T-cell (primary cell): Measurements from ENCODE around the gene LYPD1. TPM values are rescaled to one million over a fixed set of nuclear protein-coding genes. Genes with fewer than 3 reads are reported as not detected.

Experiments used
- ATAC-seq, 4 experiments: fragments of 200-7000 bp in 3 of 4; fragments of 150-1000 bp in 1 of 4; cut with Tn5 transposase; replicated peaks in 1 of 4; 1 replicate in 3 of 4; 2 replicates in 1 of 4; pipeline ENCODE4 v1.10.0; 2021; ENCODE audit warnings: moderate library complexity in 3 of 4, mild to moderate bottlenecking in 2 of 4, moderate number of reproducible peaks in 1 of 4
- CTCF ChIA-PET, 2 donors: fragments of 300-600 bp; sonication (Branson Sonifier 250); formaldehyde crosslinking; loops; one replicate each; lab custom pipeline; 2022; ENCODE audit warnings: antibody characterized with exemption in 2 of 2; lab: Charles Lee
- POLR2A ChIA-PET, 2 donors: fragments of 300-600 bp; sonication (Branson Sonifier 250); formaldehyde crosslinking; loops; one replicate each; lab custom pipeline; 2022; ENCODE audit warnings: antibody characterized with exemption in 2 of 2; lab: Charles Lee
- DNase-seq, 35 experiments: peaks; one replicate each; pipeline versions ENCODE4 v3.0.0 to v3.0.0-alpha.2; 2013 to 2023
- H3K27ac ChIP-seq: one replicate; pipeline ENCODE4 v1.5.1; 2013; ENCODE audit warnings: low read length
- H3K27me3 ChIP-seq, 2 experiments: replicated peaks in 1 of 2; 1 replicate in 1 of 2; 2 replicates in 1 of 2; pipeline versions ENCODE4 v1.6.1 to v1.7.0; 2013; ENCODE audit warnings: low read length in 1 of 2, mixed read lengths in 1 of 2; ENCODE audit not compliant: control insufficient read depth in 2 of 2, insufficient read depth in 2 of 2; ENCODE audit errors: extremely low read depth in 1 of 2
- H3K36me3 ChIP-seq, 2 donors: 1 replicate in 1 of 2; 2 replicates in 1 of 2; pipeline versions ENCODE4 v1.6.1 to v1.7.0; 2013; ENCODE audit warnings: low read length in 1 of 2; ENCODE audit not compliant: control insufficient read depth in 2 of 2, insufficient read depth in 1 of 2; ENCODE audit errors: extremely low read depth in 1 of 2
- H3K4me1 ChIP-seq, 2 experiments: 1 replicate in 1 of 2; 2 replicates in 1 of 2; pipeline versions ENCODE4 v1.6.1 to v1.7.0; 2013; ENCODE audit warnings: low read length in 2 of 2, mixed read lengths in 1 of 2; ENCODE audit not compliant: insufficient read depth in 2 of 2, control insufficient read depth in 1 of 2; ENCODE audit errors: extremely low read depth in 1 of 2
- H3K4me3 ChIP-seq, 2 donors: 1 replicate in 1 of 2; 2 replicates in 1 of 2; pipeline versions ENCODE4 v1.5.1 to v1.7.0; 2013; ENCODE audit warnings: mild to moderate bottlenecking in 2 of 2, low read length in 1 of 2, moderate library complexity in 1 of 2; ENCODE audit not compliant: control insufficient read depth in 1 of 2; ENCODE audit errors: extremely low read depth in 1 of 2
- H3K9me3 ChIP-seq: 2 replicates; pipeline ENCODE4 v1.7.0; 2013
- H3K27ac Mint-ChIP-seq, 2 donors: one replicate each; pipeline ENCODE4 v1.8.0; 2020 to 2021; ENCODE audit warnings: mild to moderate bottlenecking in 2 of 2, mixed read lengths in 2 of 2
- H3K27me3 Mint-ChIP-seq, 2 donors: one replicate each; pipeline ENCODE4 v1.8.0; 2021 to 2022; ENCODE audit warnings: mixed read lengths in 2 of 2
- H3K36me3 Mint-ChIP-seq: one replicate; pipeline ENCODE4 v1.8.0; 2021; ENCODE audit warnings: mixed read lengths
- H3K4me1 Mint-ChIP-seq, 3 donors: one replicate each; pipeline ENCODE4 v1.8.0; 2020 to 2022; ENCODE audit warnings: mixed read lengths in 3 of 3, mild to moderate bottlenecking in 1 of 3
- H3K4me3 Mint-ChIP-seq, 3 donors: one replicate each; pipeline ENCODE4 v1.8.0; 2020 to 2022; ENCODE audit warnings: mild to moderate bottlenecking in 3 of 3, mixed read lengths in 3 of 3, moderate library complexity in 3 of 3
- H3K9me3 Mint-ChIP-seq, 3 donors: one replicate each; pipeline ENCODE4 v1.8.0; 2020 to 2022; ENCODE audit warnings: mixed read lengths in 3 of 3
- WGBS: methylation state at CpG from one replicate; pipeline ENCODE4 v1.1.5; 2013; ENCODE audit warnings: missing lambda C conversion rate; ENCODE audit not compliant: insufficient coverage; 5-methylcytosine and 5-hydroxymethylcytosine counted together
- total RNA-seq, 35 experiments: library from RNA in 6 of 35; stranded (reverse) in 6 of 35; fragments of 120-200 nt in 1 of 35; gene quantifications; one replicate each; pipeline versions ENCODE4 v1.2.1 to v1.2.4 and lab custom pipeline; 2013 to 2026

Gene LYPD1
- total RNA-seq, 5 donors from 2014 or later (not counting 1 experiment from before 2014, with no cell fraction given), result 0.15 TPM; not detected in 4

DNA sequence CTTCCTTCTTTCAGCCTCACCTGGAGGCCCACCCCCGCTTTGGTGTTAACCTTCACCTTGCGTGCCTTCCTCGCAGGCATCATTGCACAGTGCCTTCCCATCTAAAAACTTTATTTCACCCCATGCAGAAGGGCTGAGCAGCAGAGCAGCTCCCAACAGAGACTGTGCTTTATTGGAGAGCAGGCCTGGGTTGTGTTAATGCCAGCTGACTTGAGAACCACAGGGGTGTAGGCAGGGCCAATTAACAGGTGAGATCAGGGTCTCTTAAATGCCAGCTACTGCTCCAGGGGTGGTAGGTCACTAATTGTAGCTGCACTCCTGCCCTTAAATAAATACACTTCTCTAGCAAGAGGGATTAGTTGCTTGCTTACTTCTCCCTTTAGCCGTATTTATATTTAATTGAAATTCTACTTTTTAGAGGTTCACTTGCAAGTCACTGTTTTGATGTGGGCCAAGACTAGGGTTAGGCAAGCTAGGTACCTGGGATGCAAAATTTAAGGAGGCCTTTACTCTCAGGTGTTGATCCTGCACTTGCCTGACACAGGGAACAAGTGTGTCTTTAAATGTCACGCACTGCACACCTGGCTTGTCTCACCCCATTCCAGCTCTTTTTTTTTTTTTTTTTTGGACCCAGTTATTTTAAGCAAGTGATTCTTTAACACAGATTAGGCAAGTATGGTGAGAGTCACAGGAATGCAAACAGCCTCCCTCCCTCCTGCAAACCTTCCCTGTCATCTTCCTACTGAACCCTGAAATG is 54.5 kb downstream of the LYPD1 start:
- POLR2A ChIA-PET, result no interaction called here

DNA sequence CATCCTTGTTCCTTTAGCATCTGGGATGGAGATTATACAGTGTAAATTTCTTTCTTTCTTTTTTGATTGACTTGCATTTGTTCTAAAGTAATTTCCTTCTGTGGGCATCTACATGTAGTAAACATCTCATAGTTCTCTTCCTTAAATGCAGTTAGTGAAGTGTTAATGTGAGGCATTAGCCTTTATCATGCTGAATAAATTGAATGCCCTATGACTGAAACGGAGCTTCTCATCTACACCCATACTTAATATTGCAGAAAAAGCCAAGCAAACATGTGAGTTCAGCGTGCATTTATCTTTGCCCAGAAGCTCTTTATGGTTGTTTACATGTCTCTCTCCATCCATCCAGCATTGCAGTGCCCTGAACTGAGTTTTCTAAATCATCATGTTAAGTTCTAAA is 58.3 kb downstream of the LYPD1 start:
- Histone ChIP-seq H3K4me1 (no peaks in the 10 kb centered on the region), H3K9me3 (no peaks in the 10 kb centered on the region), H3K27ac (no peak overlapping the region), H3K4me3 (no peak overlapping the region), H3K36me3 (no peaks in the 10 kb centered on the region), H3K27me3 (no peaks in the 10 kb centered on the region)
- WGBS, result 71% methylated on average over 1 of the region's 2 CpGs
- Mint-ChIP-seq H3K36me3 (no peaks in the 10 kb centered on the region), H3K4me1 (no peaks in the 10 kb centered on the region), H3K27me3 (peaks cover 0 to 8% of the 10 kb centered on the region in 2 donors), H3K27ac (no peak overlapping the region), H3K9me3 (peaks cover 0 to 7% (median 0%) of the 10 kb centered on the region in 3 donors), H3K4me3 (no peak overlapping the region)
- ChIA-PET CTCF (no interaction called here), POLR2A (no interaction called here)
- no peak for ATAC-seq
- no peak for DNase-seq

More for the DNA sequence above, 54.5 kb downstream of the LYPD1 start:
- Histone ChIP-seq H3K36me3 (no peaks in the 10 kb centered on the region), H3K27me3 (no peaks in the 10 kb centered on the region), H3K27ac (no peak overlapping the region), H3K4me1 (no peaks in the 10 kb centered on the region), H3K4me3 (no peak overlapping the region), H3K9me3 (no peaks in the 10 kb centered on the region)
- H3K4me3 Mint-ChIP-seq, result no peak overlapping the region
- H3K27me3 Mint-ChIP-seq, result peaks cover 2 to 4% of the 10 kb centered on the region in 2 donors
- 100% methylated on average over 2 of the region's 5 CpGs for WGBS
- H3K27ac Mint-ChIP-seq, result no peak overlapping the region
- no peak for DNase-seq
- no peaks in the 10 kb centered on the region for H3K36me3 Mint-ChIP-seq
- CTCF ChIA-PET, result no interaction called here
- peaks cover 0 to 6% (median 0%) of the 10 kb centered on the region in 3 donors for H3K9me3 Mint-ChIP-seq
- H3K4me1 Mint-ChIP-seq, result no peaks in the 10 kb centered on the region
- ATAC-seq, result no peak

DNA sequence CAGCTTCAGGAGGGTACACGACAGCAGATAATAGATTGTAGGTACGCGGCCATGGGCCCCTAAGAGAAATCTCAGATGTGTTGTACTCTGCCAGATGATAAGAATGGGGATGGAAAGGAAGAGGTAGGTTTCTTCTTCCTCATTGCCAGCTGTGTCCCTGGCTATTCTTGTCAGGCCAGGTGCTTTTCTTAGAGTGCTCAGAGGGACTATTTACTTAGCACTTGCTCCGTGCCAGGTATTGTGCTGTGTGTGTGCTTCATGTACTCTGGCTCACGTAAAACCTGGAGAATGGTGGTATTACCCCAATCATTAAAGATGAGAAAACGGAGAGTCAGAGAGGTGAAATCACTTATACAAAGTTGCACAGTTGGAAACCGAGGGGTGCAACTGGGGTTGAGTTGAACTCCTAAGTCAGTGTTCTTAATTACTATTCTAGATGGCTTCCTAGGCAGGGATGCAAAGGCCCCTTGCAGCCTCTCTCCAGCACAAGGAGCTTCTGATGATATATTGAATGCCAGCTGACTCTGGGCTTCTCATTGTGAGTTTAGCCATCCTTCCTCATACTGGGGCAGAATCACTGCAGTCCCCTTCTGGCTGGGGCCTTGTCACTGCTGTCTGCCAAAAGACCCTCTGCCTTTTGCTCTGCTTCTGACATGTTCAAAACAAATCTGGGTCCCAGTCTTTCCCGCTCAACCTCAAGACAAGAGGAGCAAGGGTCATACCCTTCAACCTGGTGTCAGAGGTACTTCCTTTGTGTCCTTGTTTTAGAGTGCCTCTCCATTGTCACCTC is 60.7 kb downstream of the LYPD1 start:
- peaks cover 0 to 5% of the 10 kb centered on the region in 2 donors for H3K27me3 Mint-ChIP-seq
- no peak overlapping the region for H3K27ac Mint-ChIP-seq
- no peak for DNase-seq
- no peaks in the 10 kb centered on the region for H3K4me1 Mint-ChIP-seq
- Histone ChIP-seq H3K27ac (no peak overlapping the region), H3K9me3 (no peaks in the 10 kb centered on the region), H3K4me3 (no peak overlapping the region), H3K36me3 (no peaks in the 10 kb centered on the region), H3K4me1 (no peaks in the 10 kb centered on the region), H3K27me3 (no peaks in the 10 kb centered on the region)
- no peak for ATAC-seq
- WGBS, result 98% methylated on average over 6 of the region's 8 CpGs
- H3K36me3 Mint-ChIP-seq, result no peaks in the 10 kb centered on the region
- H3K9me3 Mint-ChIP-seq, result peaks cover 0 to 6% (median 0%) of the 10 kb centered on the region in 3 donors
- no peak overlapping the region for H3K4me3 Mint-ChIP-seq
- CTCF ChIA-PET, result no interaction called here
- POLR2A ChIA-PET, result no interaction called here

DNA sequence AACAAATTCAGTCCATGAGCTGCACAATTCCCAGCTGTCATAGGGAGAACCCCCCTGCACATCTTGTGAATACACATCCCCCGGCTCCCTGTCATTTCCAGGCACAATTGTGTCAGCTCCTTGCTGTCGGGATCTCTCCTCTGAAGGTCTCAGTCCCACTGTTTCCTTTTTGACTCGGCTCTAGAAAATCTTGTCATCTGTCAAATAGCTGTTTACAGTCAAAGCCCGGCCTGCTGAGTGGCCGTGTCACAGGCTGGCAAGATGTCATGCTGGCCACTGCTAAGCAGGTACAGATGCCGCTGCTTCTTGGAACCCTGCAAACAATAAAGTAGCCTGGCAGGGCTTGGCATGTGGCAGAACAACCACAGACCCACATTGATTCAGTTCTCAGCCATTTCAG is 61.7 kb downstream of the LYPD1 start:
- no peak overlapping the region for H3K4me3 Mint-ChIP-seq
- Histone ChIP-seq H3K36me3 (no peaks in the 10 kb centered on the region), H3K9me3 (no peaks in the 10 kb centered on the region), H3K4me3 (no peak overlapping the region), H3K4me1 (no peaks in the 10 kb centered on the region), H3K27me3 (no peaks in the 10 kb centered on the region), H3K27ac (no peak overlapping the region)
- WGBS, result 76% methylated on average over 6 of the region's 6 CpGs
- CTCF ChIA-PET, result no interaction called here
- H3K4me1 Mint-ChIP-seq, result no peaks in the 10 kb centered on the region
- POLR2A ChIA-PET, result no interaction called here
- H3K27me3 Mint-ChIP-seq, result peaks cover 0 to 5% of the 10 kb centered on the region in 2 donors
- H3K36me3 Mint-ChIP-seq, result no peaks in the 10 kb centered on the region
- no peak for DNase-seq
- peaks cover 0 to 6% (median 0%) of the 10 kb centered on the region in 3 donors for H3K9me3 Mint-ChIP-seq
- H3K27ac Mint-ChIP-seq, result no peak overlapping the region
- no peak for ATAC-seq

DNA sequence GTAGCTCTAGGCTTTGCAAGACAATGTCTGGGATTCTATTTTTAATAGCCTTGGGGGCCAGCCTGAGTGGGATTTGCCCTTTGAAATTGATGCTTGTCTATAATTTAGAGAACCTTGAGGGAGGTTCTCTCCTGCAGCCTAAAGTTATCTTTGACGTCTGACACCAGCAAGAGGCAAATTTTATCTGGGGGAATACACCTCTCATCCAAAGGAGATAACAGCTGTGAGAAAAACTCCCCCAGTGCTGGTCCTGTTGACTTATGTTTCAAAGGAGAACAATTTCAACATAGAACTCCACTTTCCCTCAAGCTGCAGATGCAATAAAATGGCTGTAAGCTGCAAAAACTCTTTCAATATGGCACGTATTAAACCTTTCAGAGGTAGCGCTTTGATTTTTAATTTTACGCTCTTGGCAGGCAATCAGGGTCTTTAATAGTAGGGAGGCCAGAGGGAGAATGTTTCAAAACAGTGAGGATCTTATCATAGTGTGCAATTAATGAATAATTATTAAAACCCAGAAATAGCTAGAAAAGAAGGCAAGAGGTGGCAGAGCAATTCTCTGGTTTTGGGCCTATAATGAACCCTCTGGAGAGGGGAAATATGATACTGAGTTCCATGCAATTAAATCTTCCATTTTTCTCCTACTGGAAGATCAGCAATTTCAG is 62.4 kb downstream of the LYPD1 start:
- Mint-ChIP-seq H3K4me3 (no peak overlapping the region), H3K27me3 (peaks cover 0 to 5% of the 10 kb centered on the region in 2 donors), H3K4me1 (no peaks in the 10 kb centered on the region), H3K9me3 (peaks cover 0 to 6% (median 0%) of the 10 kb centered on the region in 3 donors), H3K36me3 (no peaks in the 10 kb centered on the region), H3K27ac (no peak overlapping the region)
- Histone ChIP-seq H3K4me1 (no peaks in the 10 kb centered on the region), H3K36me3 (no peaks in the 10 kb centered on the region), H3K9me3 (no peaks in the 10 kb centered on the region), H3K4me3 (no peak overlapping the region), H3K27me3 (no peaks in the 10 kb centered on the region), H3K27ac (no peak overlapping the region)
- ATAC-seq (no peak), DNase-seq (no peak)
- ChIA-PET CTCF (no interaction called here), POLR2A (no interaction called here)
- no CpG with 5 or more reads among the region's 4 CpGs for WGBS

DNA sequence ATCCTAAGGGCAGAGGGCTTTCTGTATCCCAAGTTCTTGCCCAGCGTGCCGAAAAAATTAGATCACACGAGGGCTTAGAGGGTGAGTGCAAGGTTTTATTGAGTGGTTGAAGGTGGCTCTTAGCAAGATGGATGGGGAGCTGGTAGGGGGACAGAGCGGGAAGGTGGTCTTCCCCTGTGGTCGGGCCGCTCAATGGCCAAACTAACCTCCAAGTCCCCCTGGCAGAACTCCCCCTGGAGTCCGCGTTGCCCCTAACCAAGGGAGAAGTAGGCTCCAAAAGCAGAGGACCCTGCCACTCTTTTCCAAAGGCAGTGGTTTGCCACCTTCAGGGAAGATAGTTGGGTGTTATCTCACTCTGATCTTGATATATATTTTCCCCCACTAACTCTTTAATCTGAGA is 63.4 kb downstream of the LYPD1 start:
- Mint-ChIP-seq H3K27ac (no peak overlapping the region), H3K4me1 (no peaks in the 10 kb centered on the region), H3K9me3 (peaks cover 0 to 6% (median 0%) of the 10 kb centered on the region in 3 donors), H3K27me3 (peaks cover 0 to 5% of the 10 kb centered on the region in 2 donors), H3K4me3 (no peak overlapping the region), H3K36me3 (no peaks in the 10 kb centered on the region)
- POLR2A ChIA-PET, result no interaction called here
- no peaks in the 10 kb centered on the region for H3K9me3 ChIP-seq
- ATAC-seq (no peak), DNase-seq (no peak)
- H3K36me3 ChIP-seq, result no peaks in the 10 kb centered on the region
- no peak overlapping the region for H3K27ac ChIP-seq
- WGBS, result 76% methylated on average over 3 of the region's 8 CpGs
- H3K4me1 ChIP-seq, result no peaks in the 10 kb centered on the region
- H3K4me3 ChIP-seq, result no peak overlapping the region
- H3K27me3 ChIP-seq, result no peaks in the 10 kb centered on the region
- CTCF ChIA-PET, result no interaction called here
